ENCODE measurements around the gene JAG1. TPM values are rescaled to one million over a fixed set of nuclear protein-coding genes. Genes with fewer than 3 reads are reported as not detected.

The JAG1 gene
- total RNA-seq, 6 donors from 2014 or later, result 37.7 to 57.4 (median 47.0) TPM

- Histone ChIP-seq H3K4me3 (no peak overlapping the region), H3K9me3 (no peaks in the 10 kb centered on the region), H3K27ac (peak overlapping the region; percentile 41 to 70 (median 62)), H3K36me3 (peaks cover 5 to 71% (median 31%) of the 10 kb centered on the region in 4 donors), H3K27me3 (no peaks in the 10 kb centered on the region), H3K4me1 (peaks cover 25 to 53% (median 34%) of the 10 kb centered on the region in 4 donors)
- WGBS, 2 donors, result 77 to 78% methylated on average over 4 of the region's 4 CpGs
- DNase-seq, result no peak
- no peak for ATAC-seq (ENCODE audit: low FRiP score in 2 of 2)
- TF ChIP-seq CTCF (IDR thresholded peaks at IDR 0.05) (no peak), POLR2AphosphoS5 (IDR thresholded peaks at IDR 0.05) (no peak), POLR2A (IDR thresholded peaks at IDR 0.05) (no peak), EP300 (IDR thresholded peaks at IDR 0.05) (no peak)
Observed at GRCh38 chr20:10661261-10661660, 12.5 kb downstream of the JAG1 start.

- TF ChIP-seq EP300 (IDR thresholded peaks at IDR 0.05) (peak in 1 of 4 donors; percentile 4), POLR2A (IDR thresholded peaks at IDR 0.05) (no peak), POLR2AphosphoS5 (IDR thresholded peaks at IDR 0.05) (no peak), CTCF (IDR thresholded peaks at IDR 0.05) (no peak)
- ATAC-seq (ENCODE audit: low FRiP score in 2 of 2) (peak; percentile 2 to 49), DNase-seq (no peak)
- Histone ChIP-seq H3K4me3 (no peak overlapping the region), H3K4me1 (peaks cover 19 to 51% (median 31%) of the 10 kb centered on the region in 4 donors), H3K27ac (peak overlapping the region; percentile 41 to 70 (median 62)), H3K27me3 (no peaks in the 10 kb centered on the region), H3K36me3 (peaks cover 5 to 77% (median 34%) of the 10 kb centered on the region in 4 donors), H3K9me3 (no peaks in the 10 kb centered on the region)
- 64 to 75% methylated on average over 8 to 11 of the region's 11 CpGs for WGBS, 2 donors
Observed at GRCh38 chr20:10660661-10661060, 13.1 kb downstream of the JAG1 start.

GRCh38 chr20:10659651-10660601 lies 13.9 kb downstream of the JAG1 start:
- no peak overlapping the region for H3K4me3 ChIP-seq
- peak overlapping the region; percentile 41 to 70 (median 62) for H3K27ac ChIP-seq
- DNase-seq (peak; percentile 25 to 77), ATAC-seq (ENCODE audit: low FRiP score in 2 of 2) (peak; percentile 50 to 88)
- 53 to 65% methylated on average over 12 of the region's 12 CpGs for WGBS, 2 donors
- TF ChIP-seq POLR2AphosphoS5 (IDR thresholded peaks at IDR 0.05), result no peak
- peak in 1 of 4 donors; percentile 12 for TF ChIP-seq EP300 (IDR thresholded peaks at IDR 0.05)
- TF ChIP-seq POLR2A (IDR thresholded peaks at IDR 0.05), result peak in 1 of 4 donors; percentile 2
- no peaks in the 10 kb centered on the region for H3K9me3 ChIP-seq
- no peaks in the 10 kb centered on the region for H3K27me3 ChIP-seq
- peaks cover 19 to 52% (median 31%) of the 10 kb centered on the region in 4 donors for H3K4me1 ChIP-seq
- peaks cover 5 to 84% (median 36%) of the 10 kb centered on the region in 4 donors for H3K36me3 ChIP-seq

- Histone ChIP-seq H3K4me1 (peaks cover 22 to 54% (median 35%) of the 10 kb centered on the region in 4 donors), H3K9me3 (no peaks in the 10 kb centered on the region), H3K4me3 (no peak overlapping the region), H3K36me3 (peaks cover 5 to 84% (median 37%) of the 10 kb centered on the region in 4 donors), H3K27me3 (no peaks in the 10 kb centered on the region), H3K27ac (peak overlapping the region in 2 of 4 donors; percentile 59 to 66)
- WGBS, 2 donors, result 52 to 57% methylated on average over 5 of the region's 5 CpGs
- TF ChIP-seq POLR2AphosphoS5 (IDR thresholded peaks at IDR 0.05) (no peak), EP300 (IDR thresholded peaks at IDR 0.05) (no peak), POLR2A (IDR thresholded peaks at IDR 0.05) (no peak), CTCF (IDR thresholded peaks at IDR 0.05) (no peak)
- ATAC-seq (ENCODE audit: low FRiP score in 2 of 2) (no peak), DNase-seq (no peak)
Observed at GRCh38 chr20:10658876-10659632, 14.7 kb downstream of the JAG1 start.

All from upper lobe of left lung (tissue), 6 donors.